Esophagus mucosa (tissue), 1 donor: ENCODE data around the gene ITGB8. TPM values are rescaled to one million over a fixed set of nuclear protein-coding genes. Genes with fewer than 3 reads are reported as not detected.
A peak's percentile ranks its signal among the peaks of the same experiment; 100 is the strongest.

Source experiments
- ATAC-seq: fragments of 200-7000 bp; cut with Tn5 transposase; one replicate; pipeline ENCODE4 v1.9.1; 2020
- total RNA-seq: library from RNA; stranded (reverse); gene quantifications from one replicate; pipeline ENCODE4 v1.2.4, GENCODE V29; 2023
- donor health status: DM: yes; HTN: yes; CAD: no.

The ITGB8 gene
- total RNA-seq, 1 donor from 2014 or later, result 16.3 TPM

DNA sequence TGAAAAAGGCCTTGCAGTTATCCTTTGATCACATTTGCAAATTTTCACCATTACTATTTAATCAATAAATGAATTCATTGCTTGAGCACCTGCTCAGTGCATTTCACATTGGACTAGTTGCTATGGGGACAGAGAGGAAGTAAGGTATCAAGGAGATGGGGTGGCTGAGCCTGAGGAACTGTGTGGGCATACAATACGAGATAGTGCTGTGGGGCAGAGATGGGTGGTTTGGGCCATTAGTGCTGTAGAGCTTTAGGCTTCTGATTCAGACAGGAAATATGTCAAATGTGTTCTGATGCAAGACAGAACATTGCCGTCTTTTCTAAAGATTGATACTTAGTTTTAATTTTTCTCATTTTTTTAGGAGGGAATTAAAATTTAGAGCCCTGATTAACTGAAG, 13.2 kb downstream of the ITGB8 start:
- ATAC-seq, result no peak

DNA sequence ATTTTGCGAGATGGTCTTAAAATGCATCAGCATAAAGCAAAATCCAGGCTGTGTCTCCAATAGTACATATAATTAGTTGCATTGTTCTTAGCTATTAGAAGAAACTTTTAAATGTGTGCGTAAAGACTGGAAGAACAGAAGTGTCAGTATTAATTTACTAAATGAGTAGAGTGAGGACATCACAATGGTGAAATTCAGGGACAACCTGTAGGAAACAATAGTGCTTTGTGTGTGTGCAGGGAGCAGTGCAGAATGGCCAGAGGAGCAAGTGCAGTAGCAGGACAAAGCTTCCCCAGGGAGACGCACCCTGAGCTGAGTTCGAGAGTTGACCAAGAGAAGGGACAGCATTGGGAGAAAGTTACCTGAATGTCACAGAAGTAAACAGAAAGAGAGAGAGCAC, 13.7 kb downstream of the ITGB8 start:
- no peak for ATAC-seq

GRCh38 chr7:20346577-20346976, 15.9 kb downstream of the ITGB8 start:
- no peak for ATAC-seq

GRCh38 chr7:20347680-20348079, 17.0 kb downstream of the ITGB8 start:
- no peak for ATAC-seq

GRCh38 chr7:20348125-20348807, 17.6 kb downstream of the ITGB8 start:
- ATAC-seq, result no peak

- ATAC-seq, result no peak
These were observed 19.8 kb downstream of the ITGB8 start for GRCh38 chr7:20350518-20350951.

DNA sequence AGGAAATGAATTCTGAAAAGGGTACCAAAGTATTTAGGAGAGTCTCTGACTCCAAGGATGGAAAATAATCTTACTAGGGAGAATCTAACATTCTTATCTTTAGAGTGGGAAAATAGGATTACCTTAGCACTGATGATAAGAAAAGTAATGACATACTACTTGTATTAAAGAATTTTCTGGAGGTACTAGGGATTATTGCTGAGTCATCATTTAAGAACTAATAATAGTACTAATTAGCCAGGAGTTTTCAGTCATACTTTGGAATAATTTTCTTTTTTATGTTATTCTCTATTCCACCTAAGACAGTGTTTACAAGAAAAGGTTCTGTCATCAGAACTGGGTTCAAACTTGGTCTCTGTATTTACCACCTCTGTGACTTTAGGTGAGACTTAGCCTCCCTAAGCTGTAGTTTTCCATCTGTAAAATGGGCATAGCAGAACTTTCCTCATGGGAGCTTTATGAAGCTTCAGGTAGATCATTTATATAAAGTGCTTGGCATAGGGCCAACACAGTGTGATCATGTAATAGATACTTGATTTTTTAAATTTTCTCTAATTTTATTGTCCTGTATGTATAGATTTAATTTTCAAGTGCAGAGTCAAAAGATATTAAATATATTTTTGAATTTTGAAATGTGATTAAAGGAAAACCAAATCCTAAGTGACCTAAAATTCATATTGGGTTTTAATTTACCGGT, 20.4 kb downstream of the ITGB8 start:
- no peak for ATAC-seq

DNA sequence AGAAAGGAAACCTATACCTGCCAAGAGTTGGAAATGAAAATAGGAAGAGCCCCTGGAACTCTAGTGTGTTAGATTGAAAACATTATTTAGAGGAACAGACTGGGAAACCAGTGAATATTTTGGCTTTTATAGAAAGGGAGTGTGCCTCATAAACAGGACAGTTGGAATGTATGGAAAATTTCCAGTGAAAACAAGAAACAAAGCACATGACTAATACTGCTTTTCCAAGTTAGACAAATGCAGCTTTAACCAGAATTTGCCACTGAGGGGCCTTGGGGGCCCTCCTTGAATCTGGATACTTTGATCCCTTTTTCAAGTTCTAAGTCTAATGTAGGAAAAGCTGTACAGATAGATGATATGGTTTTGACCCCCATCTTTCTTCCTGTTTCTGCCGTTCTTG, 21.2 kb downstream of the ITGB8 start:
- no peak for ATAC-seq

GRCh38 chr7:20352573-20353306, 22.0 kb downstream of the ITGB8 start:
- peak; percentile 99 for ATAC-seq

DNA sequence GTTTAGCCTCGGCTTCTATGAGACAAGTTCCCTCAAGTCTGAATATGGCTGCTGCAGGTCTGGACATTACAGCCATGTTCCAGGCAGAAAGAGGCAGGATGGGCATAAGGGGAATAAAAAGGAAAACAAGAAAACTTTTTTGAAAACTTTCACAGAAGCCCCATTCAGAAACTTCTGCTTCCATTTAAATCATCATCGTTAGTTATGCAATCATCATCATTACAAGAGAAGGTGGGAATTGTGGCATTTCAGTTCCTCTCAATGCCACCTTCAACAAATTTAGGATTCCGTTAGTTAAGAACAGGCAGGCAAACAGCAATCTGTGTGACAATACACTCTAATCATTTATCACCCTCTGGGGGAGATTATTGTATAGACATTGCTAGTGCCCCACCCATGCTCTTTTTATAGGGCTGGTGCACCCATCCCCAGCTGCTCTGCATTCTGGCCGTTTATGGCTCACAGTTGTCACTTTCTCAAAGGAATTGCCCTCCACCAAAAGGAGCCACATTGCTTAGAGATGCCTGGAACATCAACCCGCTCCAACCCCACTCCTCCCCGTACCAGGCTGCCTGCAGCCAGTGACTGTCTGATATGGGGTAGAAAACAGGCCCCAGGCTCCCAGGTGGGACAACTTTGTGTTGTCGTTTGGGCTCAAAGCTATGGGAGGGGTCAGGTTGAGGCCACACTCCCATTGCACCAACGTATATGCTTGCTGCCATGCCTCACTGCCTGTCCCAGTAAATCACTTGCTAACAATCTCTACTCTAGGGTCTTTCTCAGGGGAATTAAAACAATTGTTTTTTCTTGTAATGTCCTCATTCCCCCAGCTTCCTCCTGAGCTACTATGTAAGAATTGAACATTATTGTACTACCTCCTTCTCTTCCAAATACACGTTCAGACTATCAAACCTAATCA, 24.2 kb downstream of the ITGB8 start:
- ATAC-seq, result no peak

DNA sequence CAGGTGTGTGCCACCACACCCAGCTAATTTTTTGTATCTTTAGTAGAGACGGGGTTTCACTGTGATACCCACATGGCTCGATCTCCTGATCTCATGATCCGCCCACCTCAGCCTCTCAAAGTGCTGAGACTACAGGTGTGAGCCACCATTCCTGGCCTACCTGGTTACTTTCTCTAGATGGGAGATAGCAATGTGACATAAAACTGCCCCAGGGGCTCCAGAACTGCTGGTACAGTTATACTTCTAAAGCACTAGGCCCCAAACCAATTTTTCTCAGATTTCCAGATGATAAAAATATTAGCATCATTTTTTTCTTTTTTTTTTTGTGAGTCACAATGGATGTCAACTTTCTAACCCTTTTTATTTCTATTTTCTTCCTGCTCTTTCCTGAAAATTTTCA, 27.4 kb downstream of the ITGB8 start:
- ATAC-seq, result no peak

GRCh38 chr7:20358762-20359282, 28.1 kb downstream of the ITGB8 start:
- ATAC-seq, result no peak

GRCh38 chr7:20359341-20359963, 28.8 kb downstream of the ITGB8 start:
- ATAC-seq, result peak; percentile 59

GRCh38 chr7:20362574-20363253, 32.0 kb downstream of the ITGB8 start:
- no peak for ATAC-seq

DNA sequence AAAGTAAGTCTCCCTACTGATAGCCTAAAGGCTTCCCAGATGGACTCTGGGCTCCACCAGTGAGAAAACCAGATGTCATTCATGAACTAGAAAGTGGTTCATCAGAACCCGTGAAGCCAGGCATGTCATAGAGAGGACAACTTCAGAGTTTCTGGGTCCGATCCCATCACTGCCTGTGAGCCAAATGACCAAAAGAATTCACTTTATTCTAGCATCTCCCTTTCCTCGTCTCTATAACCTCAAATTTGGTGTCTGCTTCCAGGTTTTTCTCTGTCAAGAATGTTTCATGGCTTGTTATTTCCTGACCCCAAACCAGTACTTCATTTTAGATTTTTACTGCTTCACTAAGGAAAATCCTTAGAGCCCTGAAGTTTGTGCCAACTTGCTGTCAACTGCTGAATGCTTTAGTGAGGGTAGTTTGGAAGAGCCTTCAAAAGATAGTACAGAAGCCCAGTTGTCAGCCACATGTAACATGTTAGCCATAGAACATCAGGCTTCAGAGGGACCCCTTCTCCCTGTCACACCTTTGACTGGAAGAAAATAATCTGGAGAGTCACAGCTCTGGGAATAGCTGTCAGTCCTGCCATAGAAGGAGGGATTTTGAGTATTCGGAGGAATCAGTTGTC, 34.0 kb downstream of the ITGB8 start:
- ATAC-seq, result no peak

DNA sequence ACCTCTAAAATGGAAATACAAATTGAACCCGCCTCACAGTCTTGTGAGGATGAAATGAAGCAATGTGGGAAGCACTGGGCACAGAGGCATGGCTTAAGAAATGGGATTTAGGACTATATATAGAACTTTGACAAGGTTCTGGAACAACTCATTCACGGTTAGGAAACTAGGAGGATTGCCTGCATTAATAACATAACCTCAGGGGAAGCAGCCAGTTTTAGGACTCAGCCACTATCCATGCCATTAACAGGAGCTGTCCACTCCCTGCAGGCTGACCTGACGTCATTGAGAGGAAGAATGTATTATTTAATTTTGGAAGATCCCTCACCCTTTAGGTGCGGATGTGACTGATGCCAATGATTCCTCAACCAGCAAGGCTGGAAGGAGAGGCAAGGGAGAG, 34.8 kb downstream of the ITGB8 start:
- ATAC-seq, result no peak

- ATAC-seq, result no peak
These were observed 43.7 kb downstream of the ITGB8 start for GRCh38 chr7:20374399-20374798.

GRCh38 chr7:20376796-20377195, 46.1 kb downstream of the ITGB8 start:
- ATAC-seq, result no peak

DNA sequence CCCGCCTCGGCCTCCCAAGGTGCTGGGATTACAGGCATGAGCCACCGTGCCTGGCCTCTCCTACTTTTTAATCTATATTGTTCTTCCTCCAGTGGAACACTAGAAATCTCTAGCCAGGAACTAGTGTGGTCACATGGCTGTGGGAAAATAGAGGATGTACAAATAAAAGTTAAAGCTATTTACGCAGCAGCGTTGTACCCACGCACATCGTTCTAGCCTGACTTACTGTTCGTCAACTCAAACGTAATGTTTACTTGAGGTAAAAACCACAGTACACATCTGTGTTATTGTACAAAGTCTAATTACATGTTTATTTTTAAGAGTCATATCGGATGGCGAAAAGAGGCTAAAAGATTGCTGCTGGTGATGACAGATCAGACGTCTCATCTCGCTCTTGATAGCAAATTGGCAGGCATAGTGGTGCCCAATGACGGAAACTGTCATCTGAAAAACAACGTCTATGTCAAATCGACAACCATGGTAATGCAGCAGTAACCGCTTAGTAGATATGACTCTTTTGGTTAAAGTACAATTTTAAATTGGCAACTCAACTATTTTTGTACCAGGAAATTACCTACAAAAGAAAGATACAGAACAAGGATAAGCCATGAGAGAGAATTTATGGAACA, 50.8 kb downstream of the ITGB8 start:
- ATAC-seq, result no peak

- no peak for ATAC-seq
These were observed 52.7 kb downstream of the ITGB8 start for GRCh38 chr7:20383351-20383750.
